8988T (cell line): ENCODE measurements around the gene SLC12A4.
A peak's percentile ranks its signal among the peaks of the same experiment; 100 is the strongest.
"Not testable (repeated sequence)": the region's sequence is repeated elsewhere in the genome, so short reads cannot be mapped to it uniquely, and the experiment has no call there.

Experiments used
- DNase-seq: peaks from one replicate; pipeline ENCODE4 v3.0.0; 2011

Gene SLC12A4

GRCh38 chr16:67940446-67941089, 27.9 kb downstream of the SLC12A4 start:
- DNase-seq = no peak

GRCh38 chr16:67939507-67940445, 28.7 kb downstream of the SLC12A4 start:
- DNase-seq = no peak

- not testable (repeated sequence) for DNase-seq
These were observed 30.7 kb downstream of the SLC12A4 start for GRCh38 chr16:67937713-67938112.

GRCh38 chr16:67936880-67937605, 31.4 kb downstream of the SLC12A4 start:
- DNase-seq = no peak

- DNase-seq = no peak
These were observed 32.1 kb downstream of the SLC12A4 start, which contains the start of gene PSMB10 for GRCh38 chr16:67936124-67936879. Gene PSMB10 (minus strand): TSS chr16:67936850. CDS start chr16:67936749, 101 bp downstream.

GRCh38 chr16:67935402-67936123, 32.9 kb downstream of the SLC12A4 start:
- peak; percentile 100 for DNase-seq

- no peak for DNase-seq
These were observed 33.4 kb downstream of the SLC12A4 start for GRCh38 chr16:67935101-67935401.

GRCh38 chr16:67934306-67935100, 33.9 kb downstream of the SLC12A4 start:
- DNase-seq = no peak

- no peak for DNase-seq
These were observed 34.6 kb downstream of the SLC12A4 start for GRCh38 chr16:67933805-67934204.

- no peak for DNase-seq
These were observed 36.0 kb downstream of the SLC12A4 start for GRCh38 chr16:67932462-67932840.

GRCh38 chr16:67931712-67932461, 36.5 kb downstream of the SLC12A4 start, which contains the start of gene CTRL:
Gene CTRL (minus strand): TSS chr16:67931862. CDS start chr16:67931852, 10 bp downstream.
- DNase-seq = no peak

- no peak for DNase-seq
These were observed 37.7 kb downstream of the SLC12A4 start for GRCh38 chr16:67930678-67931211.

GRCh38 chr16:67930191-67930590, 38.2 kb downstream of the SLC12A4 start:
- DNase-seq = no peak

- DNase-seq = peak; percentile 95
These were observed 39.7 kb downstream of the SLC12A4 start for GRCh38 chr16:67928561-67929364.

GRCh38 chr16:67928147-67928546, 40.3 kb downstream of the SLC12A4 start:
- DNase-seq = no peak

GRCh38 chr16:67927131-67927941, 41.1 kb downstream of the SLC12A4 start:
- DNase-seq = no peak

GRCh38 chr16:67926181-67926750, 42.2 kb downstream of the SLC12A4 start:
- no peak for DNase-seq
